AG04449 (cell line): ENCODE data around the gene CLCN4.

Experiments used
- CTCF ChIA-PET: fragments of 350-600 bp; formaldehyde crosslinking; extraction: SDS; loops from one replicate; lab custom pipeline; 2021; ENCODE audit warnings: antibody characterized with exemption; lab: Yijun Ruan, JAX
- POLR2A ChIA-PET: fragments of 400-600, 350-600 bp; formaldehyde crosslinking; extraction: SDS; loops from one replicate; lab custom pipeline; 2020; ENCODE audit warnings: antibody characterized with exemption, inconsistent platforms; lab: Yijun Ruan, JAX
- DNase-seq: peaks from one replicate; pipeline ENCODE4 v3.0.0-alpha.2; 2010; ENCODE audit warnings: low read depth, low spot score
- H3K4me3 ChIP-seq: 2 replicates; pipeline ENCODE4 v1.5.1; 2011; ENCODE audit warnings: low read depth, mild to moderate bottlenecking, control low read depth, low read length
- CTCF ChIP-seq: IDR thresholded peaks from one replicate; pipeline ENCODE4 v1.5.1; 2011; ENCODE audit warnings: mild to moderate bottlenecking, moderate library complexity, low read length, control low read depth, inconsistent platforms; ENCODE audit not compliant: insufficient read depth; ENCODE audit errors: missing control alignments

The CLCN4 gene

GRCh38 chrX:10197279-10198210 is 40.8 kb downstream of the CLCN4 start:
- no peak overlapping the region for H3K4me3 ChIP-seq
- no peak for DNase-seq
- no peak for TF ChIP-seq CTCF
- CTCF ChIA-PET, result interaction anchor here (1.1 to 1.2 kb wide), 3 partner anchors 8 to 525 kb away, joined by 3 read pairs; no protein-coding TSS in a partner anchor
- POLR2A ChIA-PET, result no interaction called here

- no peak overlapping the region for H3K4me3 ChIP-seq
- ChIA-PET POLR2A (no interaction called here), CTCF (interaction anchor here (0.7 to 2.5 kb wide), 4 partner anchors 8 to 524 kb away, joined by 3 to 14 read pairs (median 3); no protein-coding TSS in a partner anchor)
- DNase-seq, result no peak
- no peak for TF ChIP-seq CTCF
Observed at GRCh38 chrX:10198254-10198653, 41.5 kb downstream of the CLCN4 start.

GRCh38 chrX:10199212-10199611 is 42.4 kb downstream of the CLCN4 start:
- ChIA-PET CTCF (interaction anchor here (0.7 to 2.5 kb wide), 3 partner anchors 9 to 523 kb away, joined by 3 to 14 read pairs (median 3); no protein-coding TSS in a partner anchor), POLR2A (no interaction called here)
- H3K4me3 ChIP-seq, result no peak overlapping the region
- TF ChIP-seq CTCF, result no peak
- DNase-seq, result no peak

- no peak overlapping the region for H3K4me3 ChIP-seq
- TF ChIP-seq CTCF, result no peak
- ChIA-PET POLR2A (no interaction called here), CTCF (no interaction called here)
- no peak for DNase-seq
Observed at GRCh38 chrX:10203617-10204016, 46.8 kb downstream of the CLCN4 start.

- DNase-seq, result no peak
- TF ChIP-seq CTCF, result no peak
- no peak overlapping the region for H3K4me3 ChIP-seq
- CTCF ChIA-PET, result no interaction called here
- POLR2A ChIA-PET, result no interaction called here
Observed at GRCh38 chrX:10206317-10206716, 49.5 kb downstream of the CLCN4 start.

- POLR2A ChIA-PET, result no interaction called here
- no peak for DNase-seq
- H3K4me3 ChIP-seq, result no peak overlapping the region
- CTCF ChIA-PET, result interaction anchor here (1.4 kb wide), 1 partner anchor 18 kb away, joined by 4 read pairs; no protein-coding TSS in a partner anchor
- no peak for TF ChIP-seq CTCF
Observed at GRCh38 chrX:10208281-10208856, 51.6 kb downstream of the CLCN4 start.
